Central memory CD8-positive, alpha-beta T cell (primary cell): ENCODE measurements around the gene COL5A3.
"Not testable (repeated sequence)": the region's sequence is repeated elsewhere in the genome, so short reads cannot be mapped to it uniquely, and the experiment has no call there.

Experiments
- ATAC-seq: fragments of 150-1000 bp; cut with Tn5 transposase; replicated peaks from 2 replicates; pipeline ENCODE4 v1.10.0; 2022; ENCODE audit warnings: mild to moderate bottlenecking, moderate FRiP score, moderate number of reproducible peaks; ENCODE audit not compliant: poor library complexity, severe bottlenecking; ENCODE audit errors: extremely low read depth
- DNase-seq, 2 donors: peaks; one replicate each; pipeline ENCODE4 v3.0.0; 2021; ENCODE audit warnings: low spot score in 2 of 2
- H3K27ac Mint-ChIP-seq: one replicate; pipeline ENCODE4 v1.8.0; 2022; ENCODE audit warnings: low read depth, mild to moderate bottlenecking, moderate library complexity, mixed read lengths
- H3K27me3 Mint-ChIP-seq: one replicate; pipeline ENCODE4 v1.8.0; 2022; ENCODE audit warnings: mixed read lengths
- H3K36me3 Mint-ChIP-seq: one replicate; pipeline ENCODE4 v1.8.0; 2022; ENCODE audit warnings: mild to moderate bottlenecking, moderate library complexity, mixed read lengths; ENCODE audit not compliant: insufficient read depth
- H3K4me1 Mint-ChIP-seq: one replicate; pipeline ENCODE4 v1.8.0; 2022; ENCODE audit warnings: mixed read lengths
- H3K4me3 Mint-ChIP-seq: one replicate; pipeline ENCODE4 v1.8.0; 2022; ENCODE audit warnings: mild to moderate bottlenecking, moderate library complexity, mixed read lengths
- H3K9me3 Mint-ChIP-seq: one replicate; pipeline ENCODE4 v1.8.0; 2022; ENCODE audit warnings: mixed read lengths

The COL5A3 gene

DNA sequence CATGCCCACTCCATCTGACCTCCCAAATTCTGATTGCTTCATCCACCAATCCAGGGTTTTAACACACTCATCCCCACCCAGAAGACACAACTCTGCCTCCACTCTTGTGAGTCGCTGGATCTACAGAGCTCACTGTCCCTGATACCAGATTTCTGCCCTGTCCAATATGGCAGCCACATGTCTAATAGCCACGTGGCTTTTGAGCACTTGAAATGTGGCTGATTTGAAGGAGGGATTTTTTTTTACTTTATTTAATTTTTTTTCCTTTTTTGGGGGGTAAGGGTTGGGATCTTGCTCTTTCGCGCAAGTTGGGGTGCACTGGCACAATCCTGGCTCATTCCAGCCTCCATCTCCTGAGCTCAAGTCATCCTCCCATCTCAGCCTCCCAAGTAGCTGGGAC is 49.2 kb downstream of the COL5A3 start:
- DNase-seq: no peak
- H3K27me3 Mint-ChIP-seq: peaks cover 44% of the 10 kb centered on the region
- H3K4me3 Mint-ChIP-seq: no peak overlapping the region
- H3K27ac Mint-ChIP-seq: no peak overlapping the region
- H3K9me3 Mint-ChIP-seq: no peaks in the 10 kb centered on the region
- H3K4me1 Mint-ChIP-seq: no peaks in the 10 kb centered on the region
- no peaks in the 10 kb centered on the region for H3K36me3 Mint-ChIP-seq
- ATAC-seq: no peak

GRCh38 chr19:9958379-9958821 is 51.9 kb downstream of the COL5A3 start:
- Mint-ChIP-seq H3K4me1 (no peaks in the 10 kb centered on the region), H3K36me3 (no peaks in the 10 kb centered on the region), H3K27me3 (peaks cover 35% of the 10 kb centered on the region), H3K27ac (no peak overlapping the region), H3K4me3 (no peak overlapping the region), H3K9me3 (no peaks in the 10 kb centered on the region)
- ATAC-seq (no peak), DNase-seq (no peak)

GRCh38 chr19:9956956-9957355 is 53.3 kb downstream of the COL5A3 start:
- peaks cover 25% of the 10 kb centered on the region for H3K27me3 Mint-ChIP-seq
- H3K4me3 Mint-ChIP-seq: no peak overlapping the region
- no peaks in the 10 kb centered on the region for H3K9me3 Mint-ChIP-seq
- ATAC-seq (no peak), DNase-seq (no peak)
- no peaks in the 10 kb centered on the region for H3K4me1 Mint-ChIP-seq
- no peak overlapping the region for H3K27ac Mint-ChIP-seq
- H3K36me3 Mint-ChIP-seq: no peaks in the 10 kb centered on the region

DNA sequence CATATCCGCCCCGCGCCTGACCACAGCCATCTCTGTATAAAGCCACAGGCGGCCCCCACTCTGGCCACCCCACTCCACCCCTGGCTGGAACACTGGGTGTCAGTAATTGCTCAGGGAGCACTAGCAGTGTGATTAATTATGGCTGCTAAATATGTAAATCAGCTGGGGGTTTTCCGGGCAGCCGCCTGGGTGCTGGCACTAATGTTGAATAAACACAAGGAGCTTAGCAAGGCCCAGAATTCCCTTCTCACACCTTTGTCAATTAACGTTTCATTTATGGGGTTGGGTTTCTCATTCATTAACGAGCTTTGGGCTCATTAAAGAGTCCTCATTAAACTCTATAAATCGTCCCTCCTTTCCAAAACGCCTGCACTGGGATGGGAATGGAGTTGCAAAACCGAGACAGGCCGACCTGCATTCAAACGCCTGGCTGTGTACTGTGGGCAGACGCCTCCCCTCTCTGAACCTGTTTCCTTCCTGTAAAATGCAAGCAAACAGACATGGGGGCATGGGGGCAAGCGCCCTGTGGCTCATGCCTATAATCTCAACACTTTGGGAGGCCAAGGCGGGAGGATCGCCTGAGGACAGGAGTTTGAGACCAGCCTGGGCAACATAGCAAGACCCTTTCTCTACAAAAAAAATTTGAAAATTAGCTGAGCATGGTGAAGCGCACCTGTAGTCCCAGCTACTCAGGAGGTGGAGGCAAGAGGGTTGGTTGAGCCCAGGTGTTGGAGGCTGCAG is 56.3 kb downstream of the COL5A3 start:
- ATAC-seq: no peak
- Mint-ChIP-seq H3K27ac (no peak overlapping the region), H3K4me3 (no peak overlapping the region), H3K9me3 (no peaks in the 10 kb centered on the region), H3K4me1 (no peaks in the 10 kb centered on the region), H3K36me3 (no peaks in the 10 kb centered on the region), H3K27me3 (peaks cover 6% of the 10 kb centered on the region)
- no peak for DNase-seq

GRCh38 chr19:9952276-9952675 is 58.0 kb downstream of the COL5A3 start:
- Mint-ChIP-seq H3K4me1 (no peaks in the 10 kb centered on the region), H3K4me3 (no peak overlapping the region), H3K9me3 (no peaks in the 10 kb centered on the region), H3K27ac (no peak overlapping the region), H3K36me3 (no peaks in the 10 kb centered on the region), H3K27me3 (peaks cover 3% of the 10 kb centered on the region)
- no peak for ATAC-seq
- DNase-seq: no peak

- no peak for ATAC-seq
- H3K27me3 Mint-ChIP-seq: peaks cover 39% of the 10 kb centered on the region
- peaks cover 8% of the 10 kb centered on the region for H3K4me1 Mint-ChIP-seq
- H3K27ac Mint-ChIP-seq: no peak overlapping the region
- H3K9me3 Mint-ChIP-seq: peaks cover 1% of the 10 kb centered on the region
- no peaks in the 10 kb centered on the region for H3K36me3 Mint-ChIP-seq
- DNase-seq: no peak
- H3K4me3 Mint-ChIP-seq: no peak overlapping the region
Measured at GRCh38 chr19:9947441-9947840, 62.9 kb downstream of the COL5A3 start.

DNA sequence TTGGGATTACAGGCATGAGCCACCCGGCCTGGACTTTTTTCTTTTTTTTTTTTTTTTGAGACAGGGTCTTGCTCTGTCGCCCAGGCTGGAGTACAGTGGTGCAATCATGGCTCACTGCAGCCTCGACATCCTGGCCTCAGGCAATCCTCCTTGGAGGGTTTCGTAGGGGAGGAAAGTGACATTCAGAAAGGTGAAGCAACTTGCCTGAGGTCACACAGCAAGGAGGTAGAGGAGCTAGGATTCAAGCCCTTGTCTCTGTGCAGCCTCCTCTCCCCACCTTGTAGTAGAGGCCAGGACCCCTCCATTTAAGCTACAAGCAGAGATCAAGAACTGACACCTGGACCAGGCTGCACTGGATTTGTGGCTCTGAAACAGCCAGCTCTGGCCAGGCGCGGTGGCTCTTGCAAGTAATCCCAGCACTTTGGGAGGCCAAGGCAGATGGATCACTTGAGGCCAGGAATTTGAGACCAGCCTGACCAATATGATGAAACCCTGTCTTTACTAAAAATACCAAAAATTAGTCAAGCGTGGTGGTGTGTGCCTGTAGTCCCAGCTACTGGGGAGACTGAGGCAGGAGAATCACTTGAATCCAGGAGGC is 63.7 kb downstream of the COL5A3 start:
- H3K9me3 Mint-ChIP-seq: not testable (repeated sequence)

GRCh38 chr19:9945319-9945966 is 64.9 kb downstream of the COL5A3 start:
- Mint-ChIP-seq H3K36me3 (no peaks in the 10 kb centered on the region), H3K4me3 (no peak overlapping the region), H3K27me3 (peaks cover 59% of the 10 kb centered on the region), H3K27ac (no peak overlapping the region), H3K9me3 (peaks cover 11% of the 10 kb centered on the region), H3K4me1 (peaks cover 8% of the 10 kb centered on the region)
- ATAC-seq (no peak), DNase-seq (no peak)

More for the DNA sequence above, 63.7 kb downstream of the COL5A3 start:
- DNase-seq, H3K4me3 Mint-ChIP-seq, H3K36me3 Mint-ChIP-seq, ATAC-seq, H3K4me1 Mint-ChIP-seq, H3K27ac Mint-ChIP-seq: not testable (repeated sequence)
- H3K27me3 Mint-ChIP-seq: peaks cover 47% of the 10 kb centered on the region

DNA sequence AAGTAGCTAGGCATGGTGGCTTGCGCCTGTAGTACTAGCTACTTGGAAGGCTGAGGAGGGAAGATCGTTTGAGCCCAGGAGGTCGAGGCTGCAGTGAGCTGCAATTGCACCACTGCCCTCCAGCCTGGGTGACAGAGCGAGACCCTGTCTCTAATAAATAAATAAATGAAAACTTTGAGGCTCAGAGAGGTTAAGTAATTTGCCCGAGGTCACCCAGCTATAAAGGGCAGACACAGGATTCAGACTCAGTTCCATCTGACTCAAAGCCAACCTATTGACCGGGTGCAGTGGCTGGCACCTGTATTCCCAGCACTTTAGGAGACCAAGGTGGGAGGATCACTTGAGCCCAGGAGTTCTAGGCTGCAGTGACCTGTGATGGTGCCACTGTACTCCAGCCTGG is 66.6 kb downstream of the COL5A3 start:
- no peak overlapping the region for H3K27ac Mint-ChIP-seq
- peaks cover 11% of the 10 kb centered on the region for H3K9me3 Mint-ChIP-seq
- peaks cover 8% of the 10 kb centered on the region for H3K4me1 Mint-ChIP-seq
- H3K36me3 Mint-ChIP-seq: no peaks in the 10 kb centered on the region
- H3K27me3 Mint-ChIP-seq: peaks cover 69% of the 10 kb centered on the region
- no peak overlapping the region for H3K4me3 Mint-ChIP-seq
- no peak for DNase-seq
- ATAC-seq: no peak

GRCh38 chr19:9941671-9942070 is 68.6 kb downstream of the COL5A3 start:
- Mint-ChIP-seq H3K27ac (no peak overlapping the region), H3K27me3 (peaks cover 72% of the 10 kb centered on the region), H3K4me3 (no peak overlapping the region), H3K36me3 (no peaks in the 10 kb centered on the region), H3K4me1 (peaks cover 14% of the 10 kb centered on the region), H3K9me3 (peaks cover 11% of the 10 kb centered on the region)
- ATAC-seq (no peak), DNase-seq (no peak)

DNA sequence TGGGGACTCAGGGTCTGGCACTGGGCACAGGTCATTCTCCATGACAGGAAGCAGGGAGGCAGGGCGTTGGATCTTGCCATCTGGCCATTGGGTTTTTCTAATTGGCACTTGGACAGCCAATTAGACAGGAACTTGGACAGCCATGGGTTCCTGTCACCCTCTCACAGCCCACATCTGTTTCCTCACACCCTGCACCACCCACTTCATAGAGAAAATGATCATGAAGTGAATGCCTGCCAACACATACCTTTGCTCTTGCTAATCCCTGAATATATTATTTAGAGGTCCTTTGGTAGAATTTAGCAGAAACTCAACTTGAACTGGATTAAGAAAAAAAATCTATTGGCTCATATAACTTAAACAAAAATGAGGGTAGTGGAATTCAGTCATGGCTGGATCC is 69.1 kb downstream of the COL5A3 start:
- Mint-ChIP-seq H3K36me3 (no peaks in the 10 kb centered on the region), H3K27me3 (peaks cover 73% of the 10 kb centered on the region), H3K4me3 (no peak overlapping the region), H3K4me1 (peaks cover 16% of the 10 kb centered on the region), H3K27ac (no peak overlapping the region), H3K9me3 (peaks cover 11% of the 10 kb centered on the region)
- ATAC-seq (no peak), DNase-seq (no peak)

GRCh38 chr19:9940778-9941177 is 69.5 kb downstream of the COL5A3 start:
- peaks cover 18% of the 10 kb centered on the region for H3K4me1 Mint-ChIP-seq
- ATAC-seq (no peak), DNase-seq (no peak)
- no peaks in the 10 kb centered on the region for H3K36me3 Mint-ChIP-seq
- H3K27ac Mint-ChIP-seq: no peak overlapping the region
- peaks cover 76% of the 10 kb centered on the region for H3K27me3 Mint-ChIP-seq
- H3K9me3 Mint-ChIP-seq: peaks cover 11% of the 10 kb centered on the region
- no peak overlapping the region for H3K4me3 Mint-ChIP-seq
